Parathyroid adenoma (tissue), 2 donors: ENCODE results near the gene POLR3G.

Source experiments
- H2AFZ ChIP-seq: fragments of 300-600 bp; sonication (generic); one replicate; pipeline ENCODE4 v1.7.0; 2017; ENCODE audit warnings: antibody characterized with exemption, mild to moderate bottlenecking
- H3K27ac ChIP-seq: fragments of 300-600 bp; sonication (generic); one replicate; pipeline ENCODE4 v1.7.0; 2017
- H3K27me3 ChIP-seq: fragments of 300-600 bp; sonication (generic); one replicate; pipeline ENCODE4 v1.7.0; 2017; ENCODE audit warnings: low read length; ENCODE audit not compliant: control insufficient read depth, insufficient read depth
- H3K36me3 ChIP-seq: fragments of 300-600 bp; sonication (generic); one replicate; pipeline ENCODE4 v1.7.0; 2017; ENCODE audit warnings: low read length; ENCODE audit not compliant: control insufficient read depth, insufficient read depth
- H3K4me1 ChIP-seq: fragments of 300-600 bp; sonication (generic); one replicate; pipeline ENCODE4 v1.7.0; 2017; ENCODE audit warnings: control low read depth
- H3K4me2 ChIP-seq: fragments of 300-600 bp; sonication (generic); one replicate; pipeline ENCODE4 v1.7.0; 2017; ENCODE audit warnings: low read length
- H3K4me3 ChIP-seq: fragments of 300-600 bp; sonication (generic); one replicate; pipeline ENCODE4 v1.7.0; 2017; ENCODE audit warnings: low read depth, low read length
- H3K79me2 ChIP-seq: fragments of 300-600 bp; sonication (generic); one replicate; pipeline ENCODE4 v1.7.0; 2017; ENCODE audit warnings: control low read depth
- H3K9ac ChIP-seq: fragments of 300-600 bp; sonication (generic); one replicate; pipeline ENCODE4 v1.7.0; 2017; ENCODE audit warnings: mild to moderate bottlenecking
- H3K9me3 ChIP-seq: fragments of 300-600 bp; sonication (generic); one replicate; pipeline ENCODE4 v1.7.0; 2017; ENCODE audit warnings: low read length; ENCODE audit not compliant: control insufficient read depth
- TF ChIP-seq, protein P1 (sequence below): fragments of 300-600 bp; sonication (generic); IDR thresholded peaks from one replicate; pipeline ENCODE4 v1.7.0; 2017; ENCODE audit warnings: antibody characterized with exemption, mild to moderate bottlenecking
- donor health status: primary hyperparathyroidism.

Gene POLR3G

GRCh38 chr5:90530736-90531487 is 56.2 kb downstream of the POLR3G start:
- Histone ChIP-seq H3K79me2 (peaks cover 7% of the 10 kb centered on the region), H3K4me1 (peaks cover 9% of the 10 kb centered on the region), H3K36me3 (no peaks in the 10 kb centered on the region), H3K27me3 (no peaks in the 10 kb centered on the region), H3K9ac (no peak overlapping the region), H3K4me2 (peak overlapping the region; percentile 96), H2AFZ (peak overlapping the region; percentile 96), H3K9me3 (no peaks in the 10 kb centered on the region), H3K27ac (no peak overlapping the region), H3K4me3 (no peak overlapping the region)
- TF ChIP-seq, protein P1, sequence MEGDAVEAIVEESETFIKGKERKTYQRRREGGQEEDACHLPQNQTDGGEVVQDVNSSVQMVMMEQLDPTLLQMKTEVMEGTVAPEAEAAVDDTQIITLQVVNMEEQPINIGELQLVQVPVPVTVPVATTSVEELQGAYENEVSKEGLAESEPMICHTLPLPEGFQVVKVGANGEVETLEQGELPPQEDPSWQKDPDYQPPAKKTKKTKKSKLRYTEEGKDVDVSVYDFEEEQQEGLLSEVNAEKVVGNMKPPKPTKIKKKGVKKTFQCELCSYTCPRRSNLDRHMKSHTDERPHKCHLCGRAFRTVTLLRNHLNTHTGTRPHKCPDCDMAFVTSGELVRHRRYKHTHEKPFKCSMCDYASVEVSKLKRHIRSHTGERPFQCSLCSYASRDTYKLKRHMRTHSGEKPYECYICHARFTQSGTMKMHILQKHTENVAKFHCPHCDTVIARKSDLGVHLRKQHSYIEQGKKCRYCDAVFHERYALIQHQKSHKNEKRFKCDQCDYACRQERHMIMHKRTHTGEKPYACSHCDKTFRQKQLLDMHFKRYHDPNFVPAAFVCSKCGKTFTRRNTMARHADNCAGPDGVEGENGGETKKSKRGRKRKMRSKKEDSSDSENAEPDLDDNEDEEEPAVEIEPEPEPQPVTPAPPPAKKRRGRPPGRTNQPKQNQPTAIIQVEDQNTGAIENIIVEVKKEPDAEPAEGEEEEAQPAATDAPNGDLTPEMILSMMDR, result no peak

DNA sequence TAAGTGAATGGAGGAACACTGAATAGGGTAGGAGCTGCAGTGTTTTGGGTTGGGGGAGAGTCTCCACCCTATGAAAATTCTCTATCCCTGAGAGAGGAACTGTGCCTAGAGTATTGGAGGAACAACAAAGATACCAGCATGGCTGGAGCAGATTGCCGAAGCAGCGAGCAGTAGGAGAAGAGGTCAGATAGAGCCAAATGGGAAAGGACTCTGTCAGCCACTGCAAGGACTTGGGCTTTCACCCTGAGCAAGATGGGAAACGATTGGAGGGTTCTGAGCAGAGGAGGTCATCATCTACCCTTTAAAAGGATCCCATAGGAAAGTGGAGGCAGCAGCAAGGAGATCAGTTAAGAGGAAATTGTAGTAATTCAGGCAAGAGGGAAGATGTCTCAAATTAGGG is 59.1 kb downstream of the POLR3G start:
- TF ChIP-seq, protein P1, result no peak
- H3K4me1 ChIP-seq, result no peaks in the 10 kb centered on the region
- H3K27me3 ChIP-seq, result no peaks in the 10 kb centered on the region
- H3K4me3 ChIP-seq, result no peak overlapping the region
- H2AFZ ChIP-seq, result no peak overlapping the region
- H3K79me2 ChIP-seq, result peaks cover 3% of the 10 kb centered on the region
- H3K27ac ChIP-seq, result no peak overlapping the region
- no peaks in the 10 kb centered on the region for H3K36me3 ChIP-seq
- no peaks in the 10 kb centered on the region for H3K9me3 ChIP-seq
- H3K9ac ChIP-seq, result no peak overlapping the region
- no peak overlapping the region for H3K4me2 ChIP-seq

DNA sequence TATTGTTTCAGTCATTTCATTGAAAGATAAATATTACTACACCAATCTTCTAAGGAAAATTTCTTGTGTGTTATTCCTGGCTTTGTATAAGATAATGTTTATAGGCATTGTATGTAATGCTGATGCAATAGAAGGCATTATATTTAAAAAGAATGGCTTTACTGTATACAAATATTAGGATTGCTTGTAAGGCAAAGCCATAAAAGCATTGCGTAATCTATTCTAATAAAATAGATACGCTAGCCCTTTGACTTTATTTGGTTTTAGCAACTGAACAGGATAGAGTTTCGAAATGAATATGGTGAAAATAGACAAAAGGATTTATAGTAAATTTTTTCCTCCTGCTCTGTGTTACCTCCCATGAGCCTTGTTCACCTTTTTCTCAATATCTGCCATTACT is 60.3 kb downstream of the POLR3G start:
- H3K4me3 ChIP-seq, result no peak overlapping the region
- H3K27me3 ChIP-seq, result no peaks in the 10 kb centered on the region
- H2AFZ ChIP-seq, result no peak overlapping the region
- no peaks in the 10 kb centered on the region for H3K9me3 ChIP-seq
- TF ChIP-seq, protein P1, result no peak
- H3K79me2 ChIP-seq, result peaks cover 3% of the 10 kb centered on the region
- no peak overlapping the region for H3K9ac ChIP-seq
- no peak overlapping the region for H3K4me2 ChIP-seq
- H3K27ac ChIP-seq, result no peak overlapping the region
- no peaks in the 10 kb centered on the region for H3K36me3 ChIP-seq
- H3K4me1 ChIP-seq, result no peaks in the 10 kb centered on the region

GRCh38 chr5:90542827-90543519 is 68.3 kb downstream of the POLR3G start:
- Histone ChIP-seq H3K4me3 (no peak overlapping the region), H3K9ac (no peak overlapping the region), H3K79me2 (no peaks in the 10 kb centered on the region), H3K9me3 (no peaks in the 10 kb centered on the region), H3K4me1 (no peaks in the 10 kb centered on the region), H3K27ac (no peak overlapping the region), H3K36me3 (no peaks in the 10 kb centered on the region), H3K27me3 (no peaks in the 10 kb centered on the region), H3K4me2 (no peak overlapping the region), H2AFZ (no peak overlapping the region)
- TF ChIP-seq, protein P1, result no peak
